T1000 (cell line): ENCODE data around the gene FAR1.

Source experiments
- DNase-seq: peaks from one replicate; lab custom pipeline; 2025; ENCODE audit warnings: mixed read lengths; lab: John Stamatoyannopoulos, UW

The FAR1 gene

DNA sequence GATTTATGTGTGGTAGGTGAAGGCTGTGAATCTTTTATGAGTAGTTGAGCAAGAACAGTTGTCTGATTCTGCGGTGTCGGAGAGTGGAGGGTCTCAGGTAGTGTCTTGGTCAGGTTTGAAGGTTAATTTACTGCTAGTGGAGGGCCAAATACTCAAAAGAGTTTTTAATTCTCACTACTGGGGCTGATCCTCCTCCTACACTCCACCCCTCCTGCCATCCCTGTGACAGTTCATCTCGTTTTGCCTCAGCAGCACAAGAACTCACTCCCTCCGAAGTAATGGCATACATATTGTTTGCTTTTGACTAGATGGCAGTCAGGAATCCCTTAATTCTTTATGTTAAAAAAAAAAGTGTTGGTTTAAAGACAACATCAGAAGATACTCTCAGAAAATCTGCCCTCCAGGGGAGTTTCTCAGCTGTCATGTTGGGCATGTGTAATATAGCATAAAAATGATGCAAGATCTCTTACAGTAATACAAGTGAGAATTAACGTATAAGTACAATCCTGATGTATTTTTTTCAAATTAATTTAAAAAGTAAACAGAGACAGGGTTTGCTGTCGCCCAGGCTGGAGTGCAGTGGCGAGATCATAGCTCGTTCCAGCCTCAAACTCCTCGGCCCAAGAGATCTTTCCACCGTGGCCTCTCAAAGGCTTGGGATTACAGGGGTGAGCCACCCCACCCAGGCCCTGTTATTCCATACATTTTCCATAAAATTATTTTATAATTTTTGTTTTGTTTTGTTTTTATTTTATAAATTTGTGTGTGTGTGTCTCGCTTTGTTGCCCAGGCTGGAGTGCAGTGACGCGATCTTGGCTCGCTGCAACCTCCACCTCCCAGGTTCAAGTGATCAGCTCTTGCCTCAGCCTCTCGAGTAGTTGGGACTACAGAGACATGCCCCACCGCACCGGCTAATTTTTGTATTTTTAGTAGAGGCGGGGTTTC lies 1.3 kb downstream of the FAR1 start:
- no peak for DNase-seq

GRCh38 chr11:13672576-13673210 lies 4.2 kb downstream of the FAR1 start:
- no peak for DNase-seq

GRCh38 chr11:13674799-13675509 lies 6.5 kb downstream of the FAR1 start:
- no peak for DNase-seq

DNA sequence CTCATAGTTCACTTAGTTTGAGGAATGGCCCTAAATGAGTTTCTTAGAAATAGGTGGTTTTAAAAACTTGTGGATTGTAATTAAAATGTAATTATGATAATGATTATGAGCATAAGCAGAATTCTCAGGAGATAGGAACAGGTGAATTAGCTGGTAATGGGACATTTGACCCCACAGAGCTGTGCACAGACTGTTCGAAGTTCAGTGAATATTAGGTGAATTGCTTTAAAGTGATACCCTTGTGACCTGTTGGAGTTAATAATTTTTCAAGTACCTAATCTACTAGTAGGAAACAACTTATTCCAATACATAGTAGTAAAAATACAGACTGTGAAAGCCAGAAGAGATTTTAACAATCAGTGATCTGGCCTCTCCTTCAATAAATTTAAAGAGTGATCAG lies 8.1 kb downstream of the FAR1 start:
- DNase-seq, result no peak

- no peak for DNase-seq
Measured at GRCh38 chr11:13679768-13680167, 11.3 kb downstream of the FAR1 start.

DNA sequence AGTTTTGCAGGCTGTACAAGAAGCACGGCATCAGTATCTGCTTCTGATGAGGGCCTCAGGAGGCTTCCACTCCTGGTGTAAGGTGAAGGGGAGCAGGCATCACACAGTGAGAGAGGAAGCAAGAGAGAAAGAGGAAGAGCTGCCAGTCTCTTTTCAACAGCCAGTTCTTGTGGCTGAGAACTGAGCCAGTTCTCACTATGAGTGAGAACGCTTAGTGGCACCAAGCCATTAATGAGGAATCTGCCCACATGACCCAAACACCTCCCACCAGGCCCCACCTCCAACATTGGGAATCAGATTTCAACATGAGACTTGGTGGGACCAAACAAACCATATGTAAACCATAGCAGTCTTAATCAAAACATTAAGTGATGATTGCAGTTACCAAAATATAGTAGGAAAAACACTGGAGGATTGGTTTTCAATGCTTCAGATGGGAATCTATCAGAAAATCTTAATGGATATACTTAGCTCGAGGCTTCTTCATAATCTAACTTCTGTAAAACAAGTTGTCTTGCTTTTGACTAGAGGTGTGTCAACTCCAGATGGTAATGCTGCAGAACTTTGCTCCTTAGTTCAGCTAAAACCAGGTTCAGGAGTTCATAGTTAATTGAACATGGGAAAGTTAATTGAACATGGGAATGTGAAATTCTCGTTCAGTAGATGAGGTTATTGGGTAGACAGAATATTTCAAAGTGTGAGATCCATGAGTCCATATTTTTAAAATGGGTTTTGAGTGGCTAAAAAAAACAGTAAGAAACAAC lies 12.2 kb downstream of the FAR1 start:
- no peak for DNase-seq

GRCh38 chr11:13681446-13681845 lies 13.0 kb downstream of the FAR1 start:
- no peak for DNase-seq

- DNase-seq, result no peak
Measured at GRCh38 chr11:13682212-13682611, 13.7 kb downstream of the FAR1 start.

DNA sequence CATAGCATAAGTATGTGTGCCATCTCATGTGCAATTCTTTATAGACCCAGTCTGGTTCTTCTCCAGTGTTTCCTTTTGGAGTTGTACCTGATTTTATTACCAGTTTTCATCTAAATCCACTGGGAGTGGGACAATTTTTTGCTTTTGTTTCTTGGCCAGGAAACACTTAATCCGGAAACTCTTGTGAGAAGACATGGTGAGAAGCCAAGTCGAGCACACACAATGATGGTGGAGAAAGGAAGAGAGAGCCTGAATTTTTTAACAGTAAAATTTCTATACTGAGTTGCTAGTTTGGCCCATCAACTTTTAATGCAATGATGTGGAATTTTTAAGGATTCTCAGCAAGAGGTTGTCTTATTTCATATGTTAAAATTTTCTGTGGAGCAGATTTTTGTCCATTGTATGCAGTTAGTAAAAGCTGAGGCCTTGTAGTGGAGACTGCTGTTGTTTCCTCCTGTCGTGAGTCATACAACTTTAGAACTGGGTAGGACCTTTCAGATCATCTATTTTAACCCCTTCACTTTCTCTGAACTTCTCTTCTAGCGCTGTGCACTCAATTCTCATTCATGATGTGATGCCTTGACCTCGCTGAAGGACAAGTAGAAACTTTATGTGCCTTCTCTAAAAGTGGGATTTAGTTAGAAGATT lies 17.1 kb downstream of the FAR1 start:
- DNase-seq, result no peak

DNA sequence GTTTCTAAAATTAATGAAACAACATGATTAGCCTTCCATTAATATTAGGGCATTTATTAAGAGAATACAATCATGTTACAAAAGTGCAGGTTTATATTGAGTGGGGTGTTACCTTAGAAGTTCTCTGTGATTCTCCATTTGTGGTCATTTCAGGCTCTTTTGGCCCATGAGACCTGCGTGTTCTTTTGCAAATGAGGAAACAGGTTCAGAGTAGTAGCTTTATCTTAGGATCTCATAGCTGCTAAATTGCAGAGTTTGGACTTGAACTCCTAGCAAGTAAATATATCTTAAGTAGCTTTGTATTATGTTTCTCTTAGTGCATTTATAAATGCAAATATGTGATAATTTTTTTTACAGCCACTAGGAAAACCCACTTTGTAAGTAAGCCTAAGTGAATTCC lies 18.3 kb downstream of the FAR1 start:
- no peak for DNase-seq

DNA sequence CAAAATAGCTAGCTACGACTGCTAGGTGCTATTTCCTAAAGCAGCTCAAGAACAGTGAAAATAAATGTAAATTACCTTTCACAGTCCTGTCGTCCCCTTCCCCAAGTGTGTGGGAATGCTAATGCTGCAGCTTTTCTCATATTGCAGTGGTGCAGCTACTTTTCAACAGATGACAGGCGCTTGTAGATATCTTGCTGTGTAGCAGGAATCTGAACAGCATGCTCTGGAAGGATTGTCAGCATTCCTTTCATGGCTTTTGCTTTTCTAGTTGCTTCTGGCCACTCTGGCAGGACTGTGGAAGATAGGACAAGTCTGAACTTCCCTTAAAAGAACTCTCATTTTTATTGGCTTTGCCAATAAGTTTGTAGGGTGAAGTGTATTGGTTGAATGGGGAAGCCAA lies 18.8 kb downstream of the FAR1 start:
- DNase-seq, result no peak

DNA sequence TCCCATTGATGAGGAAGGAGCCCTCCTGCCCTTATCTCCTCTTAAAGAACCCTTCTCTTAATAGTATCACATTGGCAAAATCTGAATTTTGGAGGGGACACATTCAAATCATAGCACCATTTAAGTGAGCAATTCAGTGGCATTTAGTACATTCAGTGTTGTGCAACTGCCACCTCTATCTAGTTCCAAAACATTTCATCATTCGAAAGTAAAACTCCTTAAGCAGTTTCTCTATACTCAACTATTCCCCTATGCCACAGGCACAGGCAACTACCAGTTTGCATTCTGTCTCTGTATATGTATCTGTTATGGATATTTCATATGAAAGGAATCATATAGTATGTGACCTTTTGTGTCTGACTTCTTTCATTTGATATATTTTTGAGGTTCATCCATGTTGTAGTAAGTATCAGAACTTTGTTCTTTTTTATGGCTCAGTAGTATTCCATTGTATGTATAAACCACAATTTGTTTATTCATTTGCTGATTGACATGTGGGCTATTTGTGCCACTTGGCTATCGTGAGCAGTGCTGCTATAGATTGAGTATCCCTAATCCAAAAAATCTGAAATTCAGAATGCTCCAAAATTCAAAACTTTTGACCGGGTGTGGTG lies 22.9 kb downstream of the FAR1 start:
- no peak for DNase-seq

DNA sequence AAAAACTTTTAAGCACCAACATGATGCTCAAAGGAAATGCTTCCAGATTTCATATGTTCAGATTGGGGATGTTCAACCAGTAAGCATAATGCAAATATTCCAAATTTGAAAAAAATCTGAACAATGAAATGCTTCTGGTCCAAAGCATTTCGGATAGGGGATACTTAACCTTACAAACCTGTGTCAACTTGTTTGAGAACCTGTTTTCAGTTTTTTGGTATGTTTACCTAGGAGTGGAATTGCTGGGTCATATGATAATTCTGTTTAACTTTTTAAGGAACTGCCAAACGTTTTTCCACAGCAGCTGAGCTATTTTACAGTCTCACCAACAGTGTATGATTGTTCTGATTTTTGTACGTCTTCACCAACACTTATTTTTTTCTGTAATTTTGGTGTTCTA lies 23.7 kb downstream of the FAR1 start:
- no peak for DNase-seq

- DNase-seq, result no peak
Measured at GRCh38 chr11:13694115-13694514, 25.6 kb downstream of the FAR1 start.

DNA sequence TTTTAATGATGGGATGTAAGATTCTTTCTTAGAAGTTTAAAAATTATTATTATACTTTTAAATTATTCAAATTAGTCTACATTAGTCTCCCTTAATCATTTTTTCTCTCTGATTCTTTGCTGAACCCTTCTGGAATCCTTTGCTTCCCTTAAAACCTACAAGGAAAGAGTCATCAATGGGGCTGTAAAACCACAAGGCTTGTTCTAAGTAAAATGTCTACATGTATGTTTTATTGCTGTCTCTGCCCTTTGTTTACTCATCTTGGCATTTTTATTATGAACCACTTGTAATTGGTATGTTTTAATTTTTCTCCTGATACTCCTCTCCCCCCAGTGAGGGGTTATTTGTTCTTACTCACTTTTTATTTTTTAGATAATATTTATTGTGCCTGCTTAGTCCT lies 27.4 kb downstream of the FAR1 start:
- DNase-seq, result no peak

DNA sequence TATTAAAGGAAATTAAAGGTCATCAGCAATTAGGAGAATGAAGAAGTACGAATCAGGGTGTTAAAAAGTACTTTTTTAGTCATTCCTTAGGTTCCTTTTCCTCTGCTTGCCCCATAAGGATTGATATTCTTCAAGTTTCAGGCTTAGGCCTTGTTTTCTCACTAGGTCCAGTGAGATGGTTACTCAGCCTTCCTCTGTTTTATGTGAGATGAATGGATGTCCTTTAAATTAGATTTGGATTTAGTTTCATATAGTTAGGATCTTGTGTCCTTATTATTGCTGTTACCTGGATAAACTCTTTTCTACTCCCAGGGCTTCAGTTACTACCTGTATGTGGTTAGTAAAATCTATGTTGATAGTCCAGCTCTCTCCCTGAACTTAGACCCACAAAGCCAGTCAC lies 29.2 kb downstream of the FAR1 start:
- no peak for DNase-seq

DNA sequence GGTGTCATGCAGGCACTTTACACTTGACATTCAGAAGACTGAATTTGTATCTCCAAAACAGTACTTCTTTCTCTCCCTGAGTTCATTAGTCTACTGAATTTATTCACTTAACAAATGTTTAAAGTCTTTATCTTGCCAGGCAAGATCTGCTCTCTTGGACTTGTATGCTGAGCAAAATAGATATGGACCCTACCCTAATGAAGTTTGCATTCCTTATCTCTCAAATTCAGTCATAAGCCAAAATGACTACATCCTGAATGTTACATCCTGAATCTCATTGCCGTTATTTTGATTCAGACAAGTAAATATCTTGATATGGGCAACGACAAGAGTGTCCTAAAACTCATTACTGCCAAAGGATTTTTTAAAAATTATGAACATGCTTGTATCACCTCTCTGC lies 29.7 kb downstream of the FAR1 start:
- DNase-seq, result no peak

GRCh38 chr11:13699041-13699440 lies 30.6 kb downstream of the FAR1 start:
- DNase-seq, result no peak

- no peak for DNase-seq
Measured at GRCh38 chr11:13699870-13700269, 31.4 kb downstream of the FAR1 start.

DNA sequence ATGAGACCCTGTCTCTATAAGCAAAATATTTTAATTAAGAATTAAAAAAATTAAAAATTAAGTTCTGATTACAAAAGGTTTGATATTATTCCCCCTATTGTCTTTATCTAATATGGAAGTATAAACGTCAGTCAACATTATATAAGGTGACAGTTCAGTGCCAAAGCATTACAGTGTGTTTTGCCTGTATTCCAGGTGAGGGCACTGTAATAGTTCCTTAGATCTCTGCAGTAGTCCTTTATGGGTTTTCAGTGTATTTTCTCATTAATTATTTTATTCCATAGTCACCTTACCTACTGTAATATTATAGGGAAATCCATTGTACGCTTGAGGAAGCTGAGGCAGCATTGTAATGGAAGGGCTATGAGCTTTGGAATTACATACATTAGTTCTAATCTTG lies 33.0 kb downstream of the FAR1 start:
- no peak for DNase-seq

DNA sequence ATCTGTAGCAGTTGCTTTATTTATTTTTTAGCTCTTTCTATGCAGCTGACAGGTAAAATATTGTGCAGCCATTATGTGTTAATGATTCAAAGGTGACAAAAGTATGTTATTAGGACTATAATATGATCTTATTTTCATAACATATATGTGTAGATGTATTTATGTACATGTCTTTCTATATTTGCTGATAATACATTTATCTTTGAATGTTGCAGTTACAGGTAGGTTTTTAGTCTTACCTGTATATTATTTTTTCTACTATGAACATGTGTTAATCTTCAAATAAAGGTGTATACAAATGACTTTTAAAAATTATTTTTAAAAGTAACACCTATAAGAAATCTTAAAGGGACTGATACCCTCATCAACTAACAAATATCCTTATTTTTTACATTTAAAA lies 33.6 kb downstream of the FAR1 start:
- DNase-seq, result no peak
